ENCODE results near the gene MICU1. TPM values are rescaled to one million over a fixed set of nuclear protein-coding genes. Genes with fewer than 3 reads are reported as not detected.

MICU1 gene, protein sequence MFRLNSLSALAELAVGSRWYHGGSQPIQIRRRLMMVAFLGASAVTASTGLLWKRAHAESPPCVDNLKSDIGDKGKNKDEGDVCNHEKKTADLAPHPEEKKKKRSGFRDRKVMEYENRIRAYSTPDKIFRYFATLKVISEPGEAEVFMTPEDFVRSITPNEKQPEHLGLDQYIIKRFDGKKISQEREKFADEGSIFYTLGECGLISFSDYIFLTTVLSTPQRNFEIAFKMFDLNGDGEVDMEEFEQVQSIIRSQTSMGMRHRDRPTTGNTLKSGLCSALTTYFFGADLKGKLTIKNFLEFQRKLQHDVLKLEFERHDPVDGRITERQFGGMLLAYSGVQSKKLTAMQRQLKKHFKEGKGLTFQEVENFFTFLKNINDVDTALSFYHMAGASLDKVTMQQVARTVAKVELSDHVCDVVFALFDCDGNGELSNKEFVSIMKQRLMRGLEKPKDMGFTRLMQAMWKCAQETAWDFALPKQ
- 53.6 to 62.7 TPM (median 57.4 TPM) in 5 replicates for total RNA-seq (2022; extraction: Qiagen RNA extraction; ENCODE audit: low read depth)

DNA sequence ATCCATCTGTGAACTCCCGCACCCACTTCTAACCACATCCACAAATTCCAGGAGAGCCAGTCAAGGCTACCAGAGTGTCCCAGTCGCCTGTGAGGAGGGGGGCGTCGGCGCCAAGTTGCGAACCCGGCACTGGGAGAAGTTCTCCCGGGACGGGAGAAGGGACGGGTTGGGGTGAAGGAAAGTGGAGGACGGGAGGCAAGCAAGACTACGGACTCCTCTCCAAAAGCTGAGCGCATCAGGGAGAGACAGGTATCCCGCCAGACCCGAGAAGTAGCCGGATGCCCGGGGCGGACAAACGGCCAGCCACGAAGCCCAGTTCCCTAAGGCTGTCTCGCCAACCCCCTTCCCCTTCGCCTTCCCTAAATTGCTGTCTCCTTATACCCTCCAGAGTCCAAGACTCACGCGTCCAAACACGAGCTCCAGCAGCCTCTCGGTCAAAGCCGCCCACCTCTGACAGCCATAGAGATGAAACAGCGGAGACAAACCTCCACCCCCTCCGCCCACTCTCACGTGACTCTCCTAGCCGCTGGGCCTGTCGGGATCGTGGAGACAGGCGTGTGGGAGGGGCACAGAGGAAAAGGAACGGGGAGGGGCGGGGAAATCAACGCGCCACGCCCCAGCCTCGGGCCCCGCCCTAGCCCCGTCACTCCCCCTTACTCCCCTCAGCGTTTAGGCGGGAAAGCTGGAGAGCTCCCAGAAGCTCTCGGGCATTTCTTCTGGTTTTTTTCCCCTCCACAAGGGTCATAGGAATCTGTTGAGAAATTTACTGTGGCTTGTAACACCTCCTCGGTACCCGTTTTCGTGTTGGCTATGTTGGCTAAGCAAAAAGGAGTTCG lies at the start of gene MICU1:
Gene MICU1 (minus strand): TSS at position 472 of the 836 bp plus-strand sequence. CDS start 59,286 bp downstream, outside the sequence.

GRCh38 chr10:72354356-72355213 lies 271.3 kb downstream of the MICU1 start, which contains the start of gene DNAJB12:
Gene DNAJB12, minus strand, starts transcription at chr10:72354919. Its CDS starts 22 bp downstream, at chr10:72354897.

Other genes with a start within 250 kb of the MICU1 start
- gene MCU, start 66.1 kb upstream of the MICU1 start, total RNA-seq (2022; extraction: Qiagen RNA extraction; ENCODE audit: low read depth), result 31.7 to 41.9 TPM (median 37.0 TPM) in 5 replicates